Stimulated activated CD8-positive, alpha-beta memory T cell treated with anti-CD3 and anti-CD28 coated beads, Interleukin-12 subunit alpha, Interleukin-12 subunit beta, amount 100 ng/mL, for 4 hours (primary cell): Measurements from ENCODE around the gene EEF1AKMT2.
"Not testable (repeated sequence)": the region's sequence is repeated elsewhere in the genome, so short reads cannot be mapped to it uniquely, and the experiment has no call there.

Experiments
- DNase-seq: peaks from one replicate; pipeline ENCODE4 v3.0.0-alpha.2; 2020; ENCODE audit warnings: low read depth

The EEF1AKMT2 gene

GRCh38 chr10:124791547-124792348 lies at the start of gene EEF1AKMT2:
Gene EEF1AKMT2 (minus strand): TSS chr10:124791887. CDS start chr10:124791833, 54 bp downstream.
- peak; percentile 74 for DNase-seq

DNA sequence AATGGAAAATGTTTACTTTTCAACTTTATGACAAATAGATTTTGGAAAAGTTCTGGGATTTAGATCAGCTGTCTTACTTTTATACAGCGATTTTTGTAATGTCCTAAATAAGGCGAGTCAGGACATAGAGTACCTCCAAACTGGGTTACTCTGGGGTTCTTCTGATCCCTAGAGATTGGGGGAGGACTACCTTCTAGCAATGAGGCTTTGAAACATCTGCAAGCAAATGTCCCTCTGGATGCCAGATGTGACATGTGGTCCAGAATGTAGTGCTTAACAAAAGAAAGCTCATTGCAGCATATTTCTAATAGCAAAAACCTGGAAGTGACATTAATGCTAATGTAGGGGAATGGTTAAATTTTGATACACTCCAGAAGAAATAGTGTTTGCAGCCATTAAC lies 46.0 kb upstream of the EEF1AKMT2 start:
- no peak for DNase-seq

DNA sequence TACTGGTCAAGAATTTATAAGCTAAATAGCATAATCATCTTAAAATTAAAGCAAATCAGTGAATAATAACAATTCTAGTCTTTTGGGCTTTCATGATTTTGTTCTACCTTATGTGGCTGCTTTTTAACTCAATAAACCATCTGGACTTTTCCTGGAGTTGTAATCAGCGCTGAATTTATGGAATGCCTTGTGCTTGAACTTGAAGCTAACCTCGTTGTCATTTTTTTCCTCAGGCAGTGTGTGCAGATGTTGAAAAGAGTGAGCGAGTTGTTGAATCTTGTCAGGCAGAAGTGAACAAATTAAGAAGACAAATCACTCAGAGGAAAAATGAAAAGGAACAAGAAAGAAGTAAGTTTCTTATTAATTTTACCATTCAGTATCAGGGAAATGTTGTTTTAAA lies 39.4 kb upstream of the EEF1AKMT2 start:
- no peak for DNase-seq

- DNase-seq: no peak
Observed at GRCh38 chr10:124830445-124830844, 38.8 kb upstream of the EEF1AKMT2 start.

DNA sequence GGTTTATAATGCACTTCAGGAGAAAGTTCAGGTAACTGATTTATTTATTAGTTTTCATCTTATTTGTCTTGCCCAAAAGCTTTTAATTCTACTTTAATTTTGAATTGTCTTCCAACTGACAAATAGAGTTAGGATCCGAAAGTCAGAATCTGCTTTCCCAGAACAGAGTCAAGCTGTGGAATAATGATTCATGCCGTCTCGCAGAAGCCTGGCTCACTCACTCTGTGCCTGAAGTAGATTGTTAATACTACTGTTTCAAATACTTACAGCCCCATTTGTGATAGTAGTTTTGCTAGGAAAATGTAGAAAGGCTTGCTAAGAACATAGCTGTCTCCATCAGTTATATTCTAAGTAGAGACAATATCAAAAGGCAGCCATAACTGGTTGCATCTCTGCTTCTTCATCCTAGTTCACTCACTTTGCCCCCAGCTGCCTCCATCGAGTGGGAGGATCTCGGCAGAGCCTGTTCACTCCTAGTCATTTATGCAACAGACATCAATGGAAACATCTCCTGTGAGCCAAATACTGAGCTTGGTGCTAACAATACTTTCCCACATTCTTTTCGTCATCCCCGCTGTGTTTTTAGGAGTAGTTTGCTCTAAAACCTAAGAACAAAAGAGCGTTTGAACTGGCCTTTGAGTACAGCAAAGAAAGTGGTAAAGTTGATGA lies 37.9 kb upstream of the EEF1AKMT2 start:
- DNase-seq: no peak

DNA sequence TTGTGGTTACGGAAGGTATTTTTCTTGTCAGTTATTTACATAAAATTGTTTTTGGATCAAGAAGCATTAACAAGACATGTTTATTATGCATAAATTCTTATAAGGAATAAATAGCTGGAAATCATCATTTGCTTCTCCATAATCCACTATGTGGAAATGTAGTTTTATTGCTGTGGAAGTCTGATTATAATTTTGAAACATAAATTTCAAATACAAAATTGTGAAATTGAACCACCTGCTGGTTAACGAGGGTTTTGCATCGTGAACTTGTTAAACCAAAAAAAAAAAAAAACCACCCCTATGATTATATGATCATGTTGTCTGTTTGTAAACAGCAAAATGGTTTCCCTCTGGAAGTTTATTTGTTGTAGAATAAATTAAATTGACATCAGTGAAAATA lies 35.8 kb upstream of the EEF1AKMT2 start:
- DNase-seq: no peak

DNA sequence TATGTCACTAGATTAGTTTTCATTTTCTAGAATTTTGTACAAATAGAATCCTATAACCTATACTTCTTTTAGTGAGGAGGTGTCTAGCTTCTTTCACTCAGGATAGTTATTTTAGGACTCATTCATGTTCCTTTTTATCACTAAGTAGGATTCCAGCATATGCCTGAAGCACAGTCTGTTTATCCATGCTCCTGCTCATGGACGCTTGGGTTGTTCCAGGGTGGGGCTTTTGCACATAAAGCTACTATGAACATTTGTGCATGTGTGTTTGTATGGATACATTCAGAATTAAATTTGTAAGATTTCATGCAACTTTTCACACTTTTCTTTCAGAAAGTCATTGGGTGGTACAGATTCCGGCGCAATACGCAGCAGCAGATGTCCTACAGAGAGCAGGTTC lies 34.6 kb upstream of the EEF1AKMT2 start:
- no peak for DNase-seq

GRCh38 chr10:124825702-124826101 lies 34.0 kb upstream of the EEF1AKMT2 start:
- no peak for DNase-seq

GRCh38 chr10:124824932-124825331 lies 33.2 kb upstream of the EEF1AKMT2 start:
- not testable (repeated sequence) for DNase-seq

DNA sequence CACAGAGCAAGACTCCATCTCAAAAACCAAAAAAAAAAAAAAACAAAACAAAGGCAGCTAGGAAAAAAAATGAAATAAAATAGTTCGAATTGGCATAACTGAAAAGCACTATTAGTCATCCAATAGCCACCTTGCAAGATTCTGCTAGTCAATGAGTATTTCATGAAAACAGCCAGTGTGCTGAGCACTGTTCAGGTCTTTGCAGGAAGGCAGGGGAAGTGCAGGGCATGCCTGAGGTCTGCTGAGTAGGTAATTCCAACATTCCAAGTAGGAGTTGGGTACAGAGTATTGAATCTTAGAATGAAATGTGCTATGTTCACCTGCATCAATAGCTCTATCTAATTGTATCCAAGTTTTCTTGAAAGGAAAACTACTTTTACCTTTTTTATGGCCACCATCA lies 32.8 kb upstream of the EEF1AKMT2 start:
- no peak for DNase-seq

- DNase-seq: no peak
Observed at GRCh38 chr10:124821520-124821919, 29.8 kb upstream of the EEF1AKMT2 start.

GRCh38 chr10:124820121-124820520 lies 28.4 kb upstream of the EEF1AKMT2 start:
- DNase-seq: no peak

DNA sequence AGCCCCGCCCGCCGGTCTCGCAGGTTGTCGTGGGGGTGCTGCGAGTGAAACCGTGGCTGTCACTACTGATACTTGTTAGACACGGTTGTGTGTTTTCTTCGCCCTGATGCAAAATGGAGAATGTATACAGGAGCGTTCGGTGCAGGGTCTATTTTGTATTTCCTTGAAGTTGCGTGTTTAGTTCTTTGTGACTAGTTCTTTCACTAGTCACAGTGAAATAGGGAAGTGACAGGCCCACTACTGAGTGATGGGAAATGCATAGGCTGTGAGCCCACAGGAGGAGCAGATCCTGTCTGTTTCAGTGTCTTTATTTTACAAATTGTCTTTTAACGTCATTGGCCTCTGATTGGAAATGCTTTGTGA lies 10.6 kb upstream of the EEF1AKMT2 start:
- DNase-seq: no peak

DNA sequence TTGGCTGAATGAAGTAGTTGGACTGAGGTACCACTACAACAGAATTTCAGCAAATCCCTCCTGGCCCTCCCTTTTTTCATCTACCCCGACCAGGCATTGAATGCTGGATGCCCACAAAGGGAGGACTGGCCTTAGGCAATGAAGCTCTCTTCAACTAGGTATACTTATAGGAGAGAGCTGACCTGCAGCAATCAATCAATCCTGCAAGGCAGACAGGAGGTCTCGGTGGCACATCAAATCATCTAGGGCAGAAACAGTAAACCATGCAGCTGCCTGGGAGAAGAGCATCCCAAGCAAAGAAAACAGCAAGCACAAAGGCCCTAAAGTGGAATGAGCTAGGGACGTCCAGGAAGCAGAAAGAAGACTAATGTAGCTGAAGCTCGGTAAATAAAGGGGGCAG lies 7.5 kb upstream of the EEF1AKMT2 start:
- no peak for DNase-seq

DNA sequence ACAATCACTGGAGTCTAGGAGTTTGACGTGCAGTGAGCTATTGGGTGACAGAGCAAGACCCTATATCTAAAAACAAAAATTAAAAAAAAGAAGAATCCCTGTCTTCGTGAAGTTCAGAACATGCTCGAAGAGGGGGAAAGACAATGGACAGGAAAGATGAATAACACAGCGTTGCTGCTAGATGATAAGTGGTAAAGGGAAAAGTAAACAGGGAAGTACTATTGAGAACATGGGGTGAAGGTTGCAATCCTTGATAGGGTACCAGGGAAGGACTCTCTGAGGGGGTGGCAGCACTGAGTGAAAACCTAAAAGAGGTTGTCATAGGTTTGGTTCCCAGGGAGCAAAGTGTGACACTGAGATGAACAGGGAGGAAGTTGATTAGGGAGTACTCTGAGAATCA lies 7.1 kb upstream of the EEF1AKMT2 start:
- no peak for DNase-seq

DNA sequence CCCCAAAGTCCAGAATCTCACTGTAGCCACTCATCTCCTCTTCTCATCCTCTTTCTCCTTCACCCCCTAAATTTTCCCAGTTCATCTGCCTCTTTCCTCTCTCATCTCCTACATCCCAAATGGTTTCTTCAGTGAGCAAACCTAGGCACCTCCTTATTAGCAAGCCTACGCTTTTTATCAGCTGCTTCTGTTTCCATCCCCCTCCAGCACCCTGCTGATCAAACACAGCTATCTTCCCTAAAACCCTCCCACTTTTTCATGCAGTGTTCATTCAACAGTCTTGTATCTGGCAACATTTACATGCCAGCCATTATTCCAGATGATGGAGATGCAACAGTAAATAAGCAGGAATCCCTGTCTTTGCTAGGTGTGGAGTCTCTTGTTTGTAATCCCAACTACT lies 6.7 kb upstream of the EEF1AKMT2 start:
- DNase-seq: no peak

DNA sequence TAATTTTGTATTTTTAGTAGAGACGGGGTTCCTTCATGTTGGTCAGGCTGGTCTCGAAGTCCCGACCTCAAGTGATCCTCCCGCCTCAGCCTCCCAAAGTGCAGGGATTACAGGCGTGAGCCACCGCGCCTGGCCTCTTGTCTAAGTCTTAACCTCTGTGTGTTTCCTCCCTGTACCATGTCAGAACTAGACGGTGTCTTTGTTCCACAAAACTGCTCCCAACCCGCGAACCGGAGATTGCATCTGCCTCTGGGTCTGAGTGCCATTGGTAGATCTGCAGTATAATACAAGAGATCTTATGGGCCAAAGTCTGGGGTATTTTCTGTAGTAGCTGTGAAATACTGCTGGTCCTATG lies 1.3 kb upstream of the EEF1AKMT2 start:
- DNase-seq: no peak

DNA sequence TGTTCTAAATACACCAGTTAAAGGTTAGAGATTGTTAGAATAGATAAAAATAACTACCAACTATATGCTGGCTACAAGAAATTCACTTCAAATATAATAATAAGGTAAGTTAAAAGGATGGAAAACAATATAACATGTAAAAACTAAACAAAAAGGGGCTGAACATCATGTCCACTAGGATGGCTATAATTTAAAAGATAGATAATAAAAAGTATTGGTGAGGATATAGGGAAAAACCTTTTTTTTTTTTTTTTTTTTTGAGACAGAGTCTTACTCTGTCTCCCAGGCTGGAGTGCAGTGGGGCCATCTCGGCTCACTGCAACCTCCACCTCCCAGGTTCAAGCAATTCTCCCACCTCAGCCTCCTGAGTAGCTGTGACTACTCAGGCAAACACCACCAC lies 8.8 kb downstream of the EEF1AKMT2 start:
- DNase-seq: not testable (repeated sequence)

DNA sequence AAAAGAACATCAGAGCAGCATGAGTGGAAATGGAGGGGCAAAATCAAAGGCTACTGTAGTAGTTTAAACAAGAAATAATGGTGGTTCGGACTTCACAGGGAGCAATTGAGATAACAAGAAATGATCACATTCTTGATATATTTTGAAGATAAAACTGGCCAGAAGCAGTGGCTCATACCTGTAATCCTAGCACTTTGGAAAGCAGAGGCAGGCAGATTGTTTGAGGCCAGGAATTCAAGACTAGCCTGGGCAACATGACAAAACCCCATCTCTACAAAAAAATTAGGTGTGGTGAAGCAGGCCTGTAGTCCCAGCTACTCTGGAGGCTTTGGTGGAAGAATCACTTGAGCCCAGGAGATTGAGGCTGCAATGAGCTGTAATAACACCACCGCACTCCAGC lies 22.9 kb downstream of the EEF1AKMT2 start:
- no peak for DNase-seq

DNA sequence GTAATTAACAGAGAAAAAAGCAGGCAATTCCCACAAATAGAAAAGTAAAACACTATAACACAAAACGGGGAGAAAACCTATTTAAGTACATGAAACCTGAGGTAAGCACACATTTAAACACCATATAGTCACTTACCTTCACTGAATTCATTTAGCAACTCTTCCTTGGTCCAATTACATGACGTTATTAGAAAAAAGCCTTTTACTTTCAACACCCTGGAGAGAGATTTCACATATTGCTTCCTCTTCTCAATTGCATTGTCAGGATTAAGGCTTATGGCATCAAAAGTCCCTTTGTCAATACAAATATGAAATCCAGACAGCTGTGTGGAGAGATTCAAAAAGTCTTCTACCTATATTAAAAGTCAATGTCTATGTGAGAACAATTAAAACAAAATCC lies 26.4 kb downstream of the EEF1AKMT2 start:
- DNase-seq: no peak

DNA sequence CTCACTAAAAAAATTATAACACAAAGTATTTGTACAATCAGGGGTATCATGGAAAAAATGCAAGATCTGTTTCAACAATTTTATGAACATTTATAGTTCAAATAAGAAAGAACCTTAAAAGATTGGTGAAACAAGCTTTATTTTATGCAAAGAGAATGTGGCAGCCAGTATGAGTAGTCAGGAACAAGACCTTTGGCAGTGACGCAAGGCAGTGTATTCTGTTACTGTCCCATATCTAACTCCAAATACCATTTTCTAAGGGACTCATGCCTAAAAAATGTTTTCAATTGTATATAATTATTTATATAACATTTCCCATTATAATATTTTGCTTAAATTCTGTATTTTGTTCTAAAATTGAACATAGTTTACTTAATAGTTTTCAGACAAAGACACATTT lies 28.4 kb downstream of the EEF1AKMT2 start:
- DNase-seq: no peak

DNA sequence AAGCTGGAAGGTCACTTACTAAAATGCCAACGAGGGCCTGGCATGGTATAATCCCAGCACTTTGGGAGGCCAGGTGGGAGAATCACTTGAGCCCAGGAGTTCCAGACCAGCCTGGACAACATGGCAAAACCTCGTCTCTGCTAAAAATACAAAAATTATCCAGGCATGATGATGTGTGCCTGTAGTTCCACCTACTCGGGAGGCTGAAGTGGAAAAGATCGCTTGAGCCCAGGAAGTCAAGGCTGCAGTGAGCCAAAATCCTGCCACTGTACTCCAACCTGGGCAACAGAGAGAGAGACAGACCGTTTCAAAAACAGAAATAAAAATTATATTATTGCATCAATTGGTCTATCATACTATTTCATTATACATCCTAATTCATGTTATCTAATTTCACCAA lies 29.4 kb downstream of the EEF1AKMT2 start:
- DNase-seq: no peak

GRCh38 chr10:124756156-124756903 lies 35.4 kb downstream of the EEF1AKMT2 start:
- DNase-seq: no peak
